Measurements from ENCODE around the gene FOXD2.

FOXD2 gene

DNA sequence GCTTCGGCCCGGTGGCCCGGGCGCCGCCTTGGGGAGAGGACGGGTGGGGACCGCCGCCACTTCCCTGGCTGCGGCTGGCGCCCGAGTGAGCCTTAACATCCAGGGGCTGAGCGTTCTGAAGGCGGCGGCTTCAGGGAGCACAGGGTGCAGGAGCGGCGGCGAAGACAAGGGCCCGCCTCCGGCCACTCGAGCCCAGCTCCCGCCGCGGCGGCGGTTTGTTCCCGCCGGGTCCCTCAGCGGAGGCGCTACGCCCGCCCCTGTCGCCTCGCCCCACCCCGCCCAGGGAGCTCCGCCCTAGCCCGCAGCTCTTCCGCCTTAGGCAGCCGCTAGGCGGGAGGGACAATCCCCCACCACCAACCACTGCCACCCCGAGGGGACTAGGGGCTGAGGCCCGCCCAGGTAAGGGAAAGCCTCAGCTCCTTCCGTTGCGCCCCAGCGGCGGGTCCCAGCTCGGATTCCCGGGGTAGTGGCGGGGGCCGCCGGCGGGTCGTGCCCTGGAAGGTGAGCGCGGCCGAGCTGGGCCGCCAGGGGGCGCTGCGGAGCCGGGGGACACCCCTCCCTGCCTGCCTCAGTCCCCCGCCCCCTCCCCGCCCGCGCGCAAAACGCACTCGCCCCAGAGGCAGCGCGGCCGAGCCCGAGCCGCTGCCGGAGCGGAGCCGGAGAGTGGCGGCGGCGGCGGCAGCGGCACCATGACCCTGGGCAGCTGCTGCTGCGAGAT is at the start of gene FOXD2:
Gene FOXD2 (plus strand): TSS at position 598 of the 718 bp plus-strand sequence. CDS start 92 bp downstream, at position 690.
- peak within 1 kb of the TSS; percentile 66 for H3K27ac ChIP-seq
- peak; percentile 93 for TF ChIP-seq CTCF (conservative IDR thresholded peaks at IDR 0.05)

DNA sequence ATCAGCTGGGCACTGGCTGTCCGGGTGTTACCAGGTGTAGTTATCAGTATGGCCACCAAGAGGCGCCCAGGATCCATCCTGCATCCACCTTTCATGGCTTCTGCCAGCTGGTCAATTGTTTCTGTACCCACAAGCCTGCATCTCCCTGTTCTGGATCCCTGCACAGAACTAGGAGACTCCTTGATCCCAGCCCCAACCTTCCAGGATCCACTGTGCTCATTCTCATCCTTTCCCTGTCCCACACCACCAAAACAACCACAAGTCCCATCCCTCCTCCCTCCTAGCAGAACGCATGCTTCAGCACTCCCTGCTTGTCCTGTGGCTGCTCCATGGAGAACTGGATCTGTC is 49.0 kb upstream of the FOXD2 start:
- H3K27ac ChIP-seq = no peak overlapping the region
- peak; percentile 83 for TF ChIP-seq CTCF (conservative IDR thresholded peaks at IDR 0.05)

DNA sequence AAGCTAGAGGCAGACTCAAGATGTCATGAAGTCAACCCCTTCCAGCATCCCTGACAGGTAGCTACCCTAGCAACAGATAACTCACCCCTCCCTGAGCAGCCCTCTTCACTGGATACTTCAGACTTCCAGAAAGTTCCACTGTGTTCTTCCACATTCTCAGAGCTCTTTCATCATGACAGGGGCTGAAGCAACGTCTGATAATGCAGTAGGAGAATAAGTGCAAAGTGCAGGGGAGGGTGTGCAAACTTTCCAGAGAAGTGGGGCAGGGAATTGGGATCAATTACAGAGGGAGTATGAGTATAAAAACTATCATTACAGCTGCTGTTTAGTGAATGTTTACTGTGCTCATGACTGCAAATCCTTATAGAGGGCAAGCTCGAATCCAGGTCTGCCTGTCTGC is 48.1 kb upstream of the FOXD2 start:
- no peak for TF ChIP-seq CTCF (conservative IDR thresholded peaks at IDR 0.05)

GRCh38 chr1:47390843-47391242 is 47.0 kb upstream of the FOXD2 start:
- no peak for TF ChIP-seq CTCF (conservative IDR thresholded peaks at IDR 0.05)
- no peak overlapping the region for H3K27ac ChIP-seq

More for the DNA sequence above, 48.1 kb upstream of the FOXD2 start:
- no peak overlapping the region for H3K27ac ChIP-seq

- no peak overlapping the region for H3K27ac ChIP-seq
- TF ChIP-seq CTCF (conservative IDR thresholded peaks at IDR 0.05) = no peak
These were observed 44.7 kb upstream of the FOXD2 start for GRCh38 chr1:47393141-47393540.

- no peak overlapping the region for H3K27ac ChIP-seq
- TF ChIP-seq CTCF (conservative IDR thresholded peaks at IDR 0.05) = no peak
These were observed 42.4 kb upstream of the FOXD2 start for GRCh38 chr1:47395433-47395832.

- TF ChIP-seq CTCF (conservative IDR thresholded peaks at IDR 0.05) = no peak
- no peak overlapping the region for H3K27ac ChIP-seq
These were observed 41.1 kb upstream of the FOXD2 start for GRCh38 chr1:47396671-47397196.
